IMR-90 (cell line): ENCODE results near the gene ERLIN1. TPM values are rescaled to one million over a fixed set of nuclear protein-coding genes. Genes with fewer than 3 reads are reported as not detected.

Source experiments
- ATAC-seq: fragments of 200-7000 bp; cut with Tn5 transposase; 2 replicates; pipeline ENCODE4 v1.9.1; 2020; ENCODE audit warnings: low read depth, mild to moderate bottlenecking, moderate library complexity
- BruUV-seq: library from RNA; stranded (reverse); fragments of 400-500 nt; replicated peaks from 2 replicates; lab custom pipeline; 2021; lab: Mats Ljungman, UMichigan
- CTCF ChIA-PET: fragments of 300-600 bp; formaldehyde crosslinking; extraction: SDS; loops from one replicate; lab custom pipeline; 2021; ENCODE audit warnings: antibody characterized with exemption; lab: Yijun Ruan, JAX
- POLR2A ChIA-PET: fragments of 300-600 bp; sonication (Branson Sonifier 250); formaldehyde crosslinking; loops from one replicate; lab custom pipeline; 2022; ENCODE audit warnings: antibody characterized with exemption; ENCODE audit not compliant: unreplicated experiment; lab: Charles Lee
- DNase-seq: peaks from one replicate; pipeline ENCODE4 v3.0.0; 2013
- H2AFZ ChIP-seq: replicated peaks from 2 replicates; pipeline ENCODE3; 2013; ENCODE audit warnings: low read length, mild to moderate bottlenecking; ENCODE audit not compliant: poor library complexity
- H2AK5ac ChIP-seq: 2 replicates; pipeline ENCODE4 v1.6.1; 2013; ENCODE audit warnings: low read depth, low read length, inconsistent platforms
- H2AK9ac ChIP-seq: replicated peaks from 2 replicates; pipeline ENCODE3; 2013; ENCODE audit warnings: mild to moderate bottlenecking, low read depth, low read length, moderate library complexity; ENCODE audit not compliant: poor library complexity
- H2BK120ac ChIP-seq: 2 replicates; pipeline ENCODE4 v1.6.1; 2013; ENCODE audit warnings: low read depth, low read length, inconsistent platforms
- H2BK15ac ChIP-seq: 3 replicates; pipeline ENCODE4 v1.6.1; 2013; ENCODE audit warnings: low read depth, low read length, inconsistent platforms
- H2BK20ac ChIP-seq: 2 replicates; pipeline ENCODE4 v1.6.1; 2013; ENCODE audit warnings: low read depth, mild to moderate bottlenecking, inconsistent platforms, low read length, moderate library complexity
- H2BK5ac ChIP-seq: 2 replicates; pipeline ENCODE4 v1.6.1; 2013; ENCODE audit warnings: mild to moderate bottlenecking, low read depth, low read length, inconsistent platforms; ENCODE audit not compliant: poor library complexity, severe bottlenecking
- H3K14ac ChIP-seq: replicated peaks from 2 replicates; pipeline ENCODE4 v1.6.1; 2013; ENCODE audit warnings: low read depth, low read length, inconsistent platforms
- H3K18ac ChIP-seq: 2 replicates; pipeline ENCODE4 v1.6.1; 2013; ENCODE audit warnings: low read depth, low read length, control low read depth
- H3K23ac ChIP-seq: 2 replicates; pipeline ENCODE4 v1.6.1; 2013; ENCODE audit warnings: low read depth, low read length, inconsistent platforms
- H3K27ac ChIP-seq: 2 replicates; pipeline ENCODE4 v1.5.1; 2013; ENCODE audit warnings: mild to moderate bottlenecking, control low read depth, low read length; ENCODE audit not compliant: insufficient read depth
- H3K27me3 ChIP-seq: 2 replicates; pipeline ENCODE4 v1.6.1; 2013; ENCODE audit warnings: low read length; ENCODE audit not compliant: control insufficient read depth, insufficient read depth
- H3K36me3 ChIP-seq: 2 replicates; pipeline ENCODE4 v1.6.1; 2013; ENCODE audit warnings: low read length, mixed read lengths; ENCODE audit not compliant: control insufficient read depth, insufficient read depth
- H3K4ac ChIP-seq: 2 replicates; pipeline ENCODE4 v1.6.1; 2013; ENCODE audit warnings: low read depth, low read length, inconsistent platforms
- H3K4me1 ChIP-seq: 2 replicates; pipeline ENCODE4 v1.6.1; 2013; ENCODE audit warnings: low read length, mixed read lengths; ENCODE audit not compliant: control insufficient read depth, insufficient read depth
- H3K4me2 ChIP-seq: 2 replicates; pipeline ENCODE4 v1.6.1; 2013; ENCODE audit warnings: low read depth, mild to moderate bottlenecking, control low read depth, low read length, moderate library complexity
- H3K4me3 ChIP-seq: 2 replicates; pipeline ENCODE4 v1.5.1; 2013; ENCODE audit warnings: low read depth, mild to moderate bottlenecking, control low read depth, low read length, moderate library complexity; ENCODE audit not compliant: insufficient read depth
- H3K56ac ChIP-seq: 2 replicates; pipeline ENCODE4 v1.6.1; 2013; ENCODE audit warnings: low read length, inconsistent platforms; ENCODE audit not compliant: insufficient read depth; ENCODE audit errors: extremely low read depth
- H3K79me1 ChIP-seq, 2 experiments: 2 replicates each; pipeline ENCODE4 v1.6.1; 2013; ENCODE audit warnings: low read length in 2 of 2, inconsistent platforms in 1 of 2, low read depth in 1 of 2
- H3K9ac ChIP-seq: 2 replicates; pipeline ENCODE4 v1.6.1; 2013; ENCODE audit warnings: low read depth, low read length, control low read depth
- H3K9me1 ChIP-seq: 2 replicates; pipeline ENCODE4 v1.6.1; 2013; ENCODE audit warnings: low read length, inconsistent platforms; ENCODE audit not compliant: insufficient read depth
- H3K9me3 ChIP-seq: 2 replicates; pipeline ENCODE4 v1.6.1; 2013; ENCODE audit warnings: low read length; ENCODE audit not compliant: control insufficient read depth, insufficient read depth
- H4K20me1 ChIP-seq: 2 replicates; pipeline ENCODE4 v1.6.1; 2013; ENCODE audit warnings: low read length, inconsistent platforms; ENCODE audit not compliant: insufficient read depth
- H4K5ac ChIP-seq: 2 replicates; pipeline ENCODE4 v1.6.1; 2013; ENCODE audit warnings: mild to moderate bottlenecking, low read depth, low read length, control low read depth
- H4K8ac ChIP-seq, 2 experiments: 2 replicates each; pipeline ENCODE4 v1.6.1; 2013; ENCODE audit warnings: low read depth in 2 of 2, low read length in 2 of 2, control low read depth in 1 of 2, inconsistent platforms in 1 of 2
- H4K91ac ChIP-seq: 2 replicates; pipeline ENCODE4 v1.6.1; 2013; ENCODE audit warnings: low read depth, low read length, inconsistent platforms; ENCODE audit not compliant: insufficient read depth
- ELK1 ChIP-seq: fragments of 150-350 bp; IDR thresholded peaks from 2 replicates; pipeline ENCODE4 v1.6.1; 2016; ENCODE audit warnings: low read depth, mild to moderate bottlenecking, low read length, moderate library complexity, borderline replicate concordance
- RAD21 ChIP-seq: IDR thresholded peaks from 2 replicates; pipeline ENCODE4 v1.6.1; 2012; ENCODE audit warnings: low read length, improper control_type of control experiment
- RCOR1 ChIP-seq: IDR thresholded peaks from 2 replicates; pipeline ENCODE4 v1.6.1; 2012; ENCODE audit warnings: mild to moderate bottlenecking, low read length, improper control_type of control experiment; ENCODE audit not compliant: insufficient replicate concordance
- WGBS, 2 experiments: methylation state at CpG; one replicate each; pipeline versions ENCODE4 v1.1.5 to v1.1.7; 2013; ENCODE audit warnings: missing lambda C conversion rate in 2 of 2; ENCODE audit not compliant: insufficient read length in 1 of 2; ENCODE audit errors: extremely low coverage in 2 of 2; 5-methylcytosine and 5-hydroxymethylcytosine counted together
- dilution Hi-C: fragments of 300-500 bp; cut with HindIII; formaldehyde crosslinking; loops from one replicate; pipeline ENCODE4 v1.14.3; 2018; ENCODE audit warnings: low sequenced_read_pairs; ENCODE audit not compliant: unreplicated experiment
- in situ Hi-C: fragments of 300-500 bp; cut with MboI; formaldehyde crosslinking; loops from 3 replicates; pipeline ENCODE4 v1.14.3; 2019; ENCODE audit warnings: low sequenced_read_pairs, inconsistent platforms, mixed read lengths
- intact Hi-C: fragments of 100-400 bp; cut with micrococcal nuclease; formaldehyde crosslinking; loops from 2 replicates; pipeline ENCODE4 v1.10.0; 2022
- polyA plus RNA-seq, 3 experiments: library from polyadenylated mRNA; depleted of rRNA; stranded (reverse); fragments of >200 nt; gene quantifications; 2 replicates each; pipeline ENCODE4 v1.2.3, GENCODE V29; 2012; ENCODE audit warnings: low replicate concordance in 1 of 3
- total RNA-seq: library from RNA; depleted of rRNA; stranded (reverse); fragments of >200 nt; gene quantifications from 2 replicates; pipeline ENCODE4 v1.2.3, GENCODE V29; 2012

Gene ERLIN1
- total and polyA plus RNA-seq, 2 of the 4 experiments (the other 2 are of a cell fraction), result 31.5 to 33.9 TPM

- no peak overlapping the region for H2AK9ac ChIP-seq
- no peak overlapping the region for H3K4me2 ChIP-seq
- H2AK5ac ChIP-seq, result no peak overlapping the region
- H3K9me3 ChIP-seq, result no peaks in the 10 kb centered on the region
- H4K20me1 ChIP-seq, result peaks cover 5% of the 10 kb centered on the region; the same call in 1 of the 2 replicates
- H3K4ac ChIP-seq, result no peak overlapping the region
- H2BK20ac ChIP-seq, result no peak overlapping the region
- H3K14ac ChIP-seq, result no peak overlapping the region
- no peak for ATAC-seq
- POLR2A ChIA-PET, result no interaction called here
- CTCF ChIA-PET, result interaction anchor here (0.5 kb wide), 1 partner anchor 264 kb away, joined by 7 read pairs; no protein-coding TSS in a partner anchor
- peaks cover 15% of the 10 kb centered on the region for H3K36me3 ChIP-seq
- no TSS peak for BruUV-seq
- H3K9me1 ChIP-seq, result no peaks in the 10 kb centered on the region
- no peak overlapping the region for H2BK120ac ChIP-seq
- H3K79me1 ChIP-seq, result peaks cover 3 to 25% of the 10 kb centered on the region in 2 experiments
- no peak for DNase-seq
- H3K56ac ChIP-seq, result no peak overlapping the region
- no peak overlapping the region for H2BK5ac ChIP-seq
- H4K91ac ChIP-seq, result no peak overlapping the region
- intact Hi-C loops, result no loop called here
- dilution Hi-C loops, result no loop called here
- H3K4me3 ChIP-seq, result no peak overlapping the region
- no peak overlapping the region for H4K5ac ChIP-seq
- no peaks in the 10 kb centered on the region for H3K27me3 ChIP-seq
- in situ Hi-C loops, result no loop called here
- TF ChIP-seq RCOR1, result no peak
- no peak for TF ChIP-seq ELK1
- no peak for TF ChIP-seq RAD21
- no peak overlapping the region for H3K18ac ChIP-seq
- H4K8ac ChIP-seq, result no peak overlapping the region
- no peaks in the 10 kb centered on the region for H3K4me1 ChIP-seq
- no peak overlapping the region for H3K27ac ChIP-seq
- no peak overlapping the region for H2AFZ ChIP-seq
- H3K9ac ChIP-seq, result no peak overlapping the region
- no peak overlapping the region for H3K23ac ChIP-seq
- WGBS, 2 experiments, result no CpG with 5 or more reads among the region's 5 CpGs
- H2BK15ac ChIP-seq, result no peak overlapping the region
Measured at GRCh38 chr10:100223879-100224278, 38.0 kb upstream of the ERLIN1 start.
